Vagina (tissue), 2 donors: Measurements from ENCODE around the gene PRKRIP1. TPM values are rescaled to one million over a fixed set of nuclear protein-coding genes. Genes with fewer than 3 reads are reported as not detected.
"Not testable (repeated sequence)": the region's sequence is repeated elsewhere in the genome, so short reads cannot be mapped to it uniquely, and the experiment has no call there.

Experiments
- DNase-seq, 2 donors: peaks; one replicate each; pipeline ENCODE4 v3.0.0-alpha.2; 2017; ENCODE audit errors: extremely low spot score in 2 of 2
- H3K27ac ChIP-seq: fragments of 200-600 bp; sonication (generic); one replicate; pipeline ENCODE4 v1.5.1; 2019
- H3K27me3 ChIP-seq: fragments of 200-600 bp; sonication (generic); one replicate; pipeline ENCODE4 v1.5.1; 2019
- H3K36me3 ChIP-seq, 2 donors: fragments of 200-600 bp; sonication (generic); one replicate each; pipeline ENCODE4 v1.5.1; 2017 to 2019
- H3K4me1 ChIP-seq: fragments of 200-600 bp; sonication (generic); one replicate; pipeline ENCODE4 v1.5.1; 2019
- H3K4me3 ChIP-seq, 2 donors: fragments of 200-600 bp; sonication (generic); 1 replicate in 1 of 2; 2 replicates in 1 of 2; pipeline ENCODE4 v1.5.1; 2016 to 2019
- H3K9me3 ChIP-seq: fragments of 200-600 bp; sonication (generic); one replicate; pipeline ENCODE4 v1.5.1; 2019
- POLR2A ChIP-seq, 2 donors: fragments of 450-650 bp; IDR thresholded peaks; one replicate each; pipeline ENCODE4 v1.6.1; 2017; ENCODE audit warnings: antibody characterized with exemption in 2 of 2, mild to moderate bottlenecking in 2 of 2, moderate library complexity in 2 of 2
- POLR2AphosphoS5 ChIP-seq, 2 donors: sonication (generic); formaldehyde crosslinking; IDR thresholded peaks; one replicate each; pipeline ENCODE4 v1.9.0; 2017; ENCODE audit warnings: antibody characterized with exemption in 2 of 2, mild to moderate bottlenecking in 2 of 2, low read depth in 1 of 2; ENCODE audit not compliant: insufficient read depth in 1 of 2
- intact Hi-C: fragments of 100-400 bp; cut with DNase I; formaldehyde crosslinking; loops from one replicate; pipeline ENCODE4 v1.15.1; 2023
- total RNA-seq: library from RNA; depleted of rRNA; stranded (reverse); fragments of >200 nt; gene quantifications from one replicate; pipeline ENCODE4 v1.2.3, GENCODE V29; 2016
- TF ChIP-seq, protein P1 (sequence below), 3 experiments: fragments of 450-650 bp in 2 of 3; fragments of 200-600 bp in 1 of 3; sonication (generic) in 1 of 3; IDR thresholded peaks; one replicate each; pipeline ENCODE4 v1.5.1; 2017 to 2019; ENCODE audit warnings: antibody characterized with exemption in 3 of 3, mild to moderate bottlenecking in 2 of 3, moderate library complexity in 2 of 3

Gene PRKRIP1
- total RNA-seq, 1 donor from 2014 or later: 17.4 TPM

GRCh38 chr7:102454468-102454867 is 58.3 kb downstream of the PRKRIP1 start:
- no peak for DNase-seq
- Histone ChIP-seq H3K36me3 (peaks cover 0 to 34% of the 10 kb centered on the region in 2 donors), H3K27ac (no peak overlapping the region), H3K4me3 (no peak overlapping the region), H3K4me1 (no peaks in the 10 kb centered on the region), H3K27me3 (no peaks in the 10 kb centered on the region), H3K9me3 (no peaks in the 10 kb centered on the region)
- TF ChIP-seq POLR2A (IDR thresholded peaks at IDR 0.05) (no peak), POLR2AphosphoS5 (IDR thresholded peaks at IDR 0.05; ENCODE audit: insufficient read depth in 1 of 2, low read depth in 1 of 2) (no peak)
- TF ChIP-seq, protein P1, sequence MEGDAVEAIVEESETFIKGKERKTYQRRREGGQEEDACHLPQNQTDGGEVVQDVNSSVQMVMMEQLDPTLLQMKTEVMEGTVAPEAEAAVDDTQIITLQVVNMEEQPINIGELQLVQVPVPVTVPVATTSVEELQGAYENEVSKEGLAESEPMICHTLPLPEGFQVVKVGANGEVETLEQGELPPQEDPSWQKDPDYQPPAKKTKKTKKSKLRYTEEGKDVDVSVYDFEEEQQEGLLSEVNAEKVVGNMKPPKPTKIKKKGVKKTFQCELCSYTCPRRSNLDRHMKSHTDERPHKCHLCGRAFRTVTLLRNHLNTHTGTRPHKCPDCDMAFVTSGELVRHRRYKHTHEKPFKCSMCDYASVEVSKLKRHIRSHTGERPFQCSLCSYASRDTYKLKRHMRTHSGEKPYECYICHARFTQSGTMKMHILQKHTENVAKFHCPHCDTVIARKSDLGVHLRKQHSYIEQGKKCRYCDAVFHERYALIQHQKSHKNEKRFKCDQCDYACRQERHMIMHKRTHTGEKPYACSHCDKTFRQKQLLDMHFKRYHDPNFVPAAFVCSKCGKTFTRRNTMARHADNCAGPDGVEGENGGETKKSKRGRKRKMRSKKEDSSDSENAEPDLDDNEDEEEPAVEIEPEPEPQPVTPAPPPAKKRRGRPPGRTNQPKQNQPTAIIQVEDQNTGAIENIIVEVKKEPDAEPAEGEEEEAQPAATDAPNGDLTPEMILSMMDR (IDR thresholded peaks at IDR 0.05): no peak
- intact Hi-C loops: no loop called here

- H3K36me3 ChIP-seq: peaks cover 0 to 34% of the 10 kb centered on the region in 2 donors
- H3K27ac ChIP-seq, H3K4me3 ChIP-seq, H3K4me1 ChIP-seq, H3K9me3 ChIP-seq, DNase-seq, H3K27me3 ChIP-seq, intact Hi-C loops: not testable (repeated sequence)
These were observed 58.8 kb downstream of the PRKRIP1 start for GRCh38 chr7:102454932-102455331.

DNA sequence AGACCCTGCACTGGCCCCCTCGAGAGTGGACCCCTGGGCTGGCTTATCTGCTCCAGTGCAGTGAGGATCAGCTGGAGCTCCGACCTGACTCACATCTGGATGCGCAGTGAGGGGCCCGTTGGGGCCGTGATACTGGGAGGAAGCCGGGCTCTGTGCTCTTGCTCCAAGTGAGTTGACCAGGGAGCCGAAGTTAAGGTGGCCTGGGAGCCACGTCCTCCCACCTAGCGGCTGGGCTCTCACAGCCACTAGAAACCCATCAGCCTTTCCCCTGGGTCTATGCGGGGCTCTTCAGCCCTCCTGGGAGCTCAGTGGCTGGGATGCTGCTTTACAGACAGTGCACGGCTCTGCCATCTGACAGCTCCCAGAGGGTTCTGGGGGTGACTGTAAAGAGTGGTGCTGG is 59.4 kb downstream of the PRKRIP1 start:
- Histone ChIP-seq H3K4me1 (no peaks in the 10 kb centered on the region), H3K27me3 (no peaks in the 10 kb centered on the region), H3K27ac (no peak overlapping the region), H3K36me3 (peaks cover 0 to 34% of the 10 kb centered on the region in 2 donors), H3K4me3 (no peak overlapping the region), H3K9me3 (no peaks in the 10 kb centered on the region)
- intact Hi-C loops: no loop called here
- DNase-seq: no peak
- no peak for TF ChIP-seq POLR2A (IDR thresholded peaks at IDR 0.05)
- TF ChIP-seq, protein P1 (IDR thresholded peaks at IDR 0.05): no peak
- no peak for TF ChIP-seq POLR2AphosphoS5 (IDR thresholded peaks at IDR 0.05; ENCODE audit: insufficient read depth in 1 of 2, low read depth in 1 of 2)

DNA sequence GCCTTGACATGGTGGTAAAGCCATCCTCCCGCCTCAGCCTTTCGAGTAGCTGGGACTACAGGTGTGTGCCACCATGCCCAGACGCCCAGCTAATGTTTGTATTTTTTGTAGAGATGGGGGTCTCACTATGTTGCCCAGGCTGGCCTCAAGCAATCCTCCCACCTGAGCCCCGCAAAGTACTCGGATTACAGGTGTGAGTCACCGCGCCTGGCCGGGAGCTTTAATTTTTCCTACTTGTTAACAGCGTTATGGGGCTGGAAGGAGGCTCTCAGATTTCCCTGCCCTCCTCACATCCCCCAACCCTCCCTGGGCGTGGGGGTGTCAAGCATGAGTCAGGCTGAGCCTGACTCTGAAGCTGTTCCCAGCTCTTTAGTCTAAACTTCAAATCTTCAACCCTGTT is 60.2 kb downstream of the PRKRIP1 start:
- H3K9me3 ChIP-seq: no peaks in the 10 kb centered on the region
- no peaks in the 10 kb centered on the region for H3K4me1 ChIP-seq
- no peak for TF ChIP-seq POLR2A (IDR thresholded peaks at IDR 0.05)
- TF ChIP-seq POLR2AphosphoS5 (IDR thresholded peaks at IDR 0.05; ENCODE audit: insufficient read depth in 1 of 2, low read depth in 1 of 2): no peak
- TF ChIP-seq, protein P1 (IDR thresholded peaks at IDR 0.05): no peak
- H3K4me3 ChIP-seq: no peak overlapping the region
- H3K27ac ChIP-seq: no peak overlapping the region
- no peak for DNase-seq
- H3K36me3 ChIP-seq: peaks cover 0 to 34% of the 10 kb centered on the region in 2 donors
- no peaks in the 10 kb centered on the region for H3K27me3 ChIP-seq
- intact Hi-C loops: no loop called here

GRCh38 chr7:102457352-102457924 is 61.3 kb downstream of the PRKRIP1 start:
- Histone ChIP-seq H3K4me1 (peaks cover under 1% of the 10 kb centered on the region), H3K4me3 (no peak overlapping the region), H3K27me3 (no peaks in the 10 kb centered on the region), H3K27ac (no peak overlapping the region), H3K9me3 (no peaks in the 10 kb centered on the region), H3K36me3 (peaks cover 0 to 34% of the 10 kb centered on the region in 2 donors)
- intact Hi-C loops: no loop called here
- no peak for DNase-seq
- TF ChIP-seq POLR2AphosphoS5 (IDR thresholded peaks at IDR 0.05; ENCODE audit: insufficient read depth in 1 of 2, low read depth in 1 of 2): no peak
- no peak for TF ChIP-seq POLR2A (IDR thresholded peaks at IDR 0.05)
- TF ChIP-seq, protein P1 (IDR thresholded peaks at IDR 0.05): no peak
